GM21381 (cell line): ENCODE data around the gene SF3B1.
"Not testable (repeated sequence)": the region's sequence is repeated elsewhere in the genome, so short reads cannot be mapped to it uniquely, and the experiment has no call there.

Experiments
- ATAC-seq: cut with Tn5 transposase; IDR thresholded peaks from one replicate; pipeline ENCODE4 v1.9.1; 2021; ENCODE audit warnings: mild to moderate bottlenecking, moderate library complexity; ENCODE audit not compliant: unreplicated experiment

SF3B1 gene

GRCh38 chr2:197348721-197349360 is 86.0 kb downstream of the SF3B1 start:
- ATAC-seq = no peak

- no peak for ATAC-seq
These were observed 88.9 kb downstream of the SF3B1 start for GRCh38 chr2:197345846-197346370.

- not testable (repeated sequence) for ATAC-seq
These were observed 90.9 kb downstream of the SF3B1 start for GRCh38 chr2:197343968-197344367.

- ATAC-seq = no peak
These were observed 94.2 kb downstream of the SF3B1 start for GRCh38 chr2:197340591-197340990.
